ENCODE results near the gene HINT1. TPM values are rescaled to one million over a fixed set of nuclear protein-coding genes. Genes with fewer than 3 reads are reported as not detected.
A peak's percentile ranks its signal among the peaks of the same experiment; 100 is the strongest.

Gene HINT1
- 100 to 1,000 TPM; 152 to 188 (median 168) TPM for total RNA-seq
- polyA plus RNA-seq = 294 TPM
- long read RNA-seq, donor 1, transcript HINT1-201 (3 exons, 1,081 nt) = major isoform, 93 of 100 reads
- long read RNA-seq, donor 1, partial matches to known transcripts = 0 of 100 reads
- long read RNA-seq, donor 1, other reads (novel, unspliced or antisense) = 5 of 100 reads
- long read RNA-seq, donor 2, transcript HINT1-209 (3 exons, 656 nt) = minor isoform, 6 of 153 reads
- long read RNA-seq, donor 2, transcript HINT1-201 (3 exons, 1,081 nt) = major isoform, 143 of 153 reads
- long read RNA-seq, donor 2, partial matches to known transcripts = 0 of 153 reads
- long read RNA-seq, donor 2, other reads (novel, unspliced or antisense) = 3 of 153 reads
- long read RNA-seq, donor 3, transcript HINT1-201 (3 exons, 1,081 nt) = major isoform, 55 of 64 reads
- long read RNA-seq, donor 3, partial matches to known transcripts = 1 of 64 reads
- long read RNA-seq, donor 3, other reads (novel, unspliced or antisense) = 3 of 64 reads
- long read RNA-seq, donor 4, transcript HINT1-201 (3 exons, 1,081 nt) = major isoform, 81 of 88 reads
- long read RNA-seq, donor 4, transcript HINT1-209 (3 exons, 656 nt) = minor isoform, 6 of 88 reads
- long read RNA-seq, donor 4, partial matches to known transcripts = 0 of 88 reads
- long read RNA-seq, donor 4, other reads (novel, unspliced or antisense) = 0 of 88 reads

DNA sequence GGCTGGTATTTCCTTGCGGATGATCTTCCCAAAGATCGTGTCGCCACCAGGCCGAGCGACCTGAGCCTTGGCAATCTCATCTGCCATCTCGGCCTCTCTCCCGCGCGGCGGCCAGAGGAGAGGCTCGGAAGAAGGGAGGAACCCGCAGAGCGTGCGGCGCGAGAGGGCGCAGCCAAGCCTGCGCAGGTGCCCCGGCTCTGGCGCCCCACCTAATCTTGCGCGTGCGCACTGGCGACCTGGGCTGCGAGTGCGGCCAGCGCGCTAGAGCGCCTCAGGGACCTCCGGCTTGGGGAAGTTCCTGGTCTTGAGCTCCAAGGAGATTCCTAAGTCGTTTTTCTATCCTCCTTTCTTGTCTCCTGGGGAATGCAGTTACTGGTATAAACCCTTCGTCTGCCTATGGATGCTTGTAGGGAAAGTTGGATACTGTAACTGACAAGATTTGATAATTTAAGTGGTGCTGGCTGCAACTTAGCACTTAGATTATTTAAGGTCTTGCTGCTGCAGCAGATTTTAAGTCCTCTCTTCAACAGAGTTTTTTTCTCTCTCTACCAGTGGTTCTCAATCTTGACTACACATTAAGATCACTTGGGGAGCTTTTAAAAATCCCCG, at the start of gene HINT1:
HINT1 (minus strand) TSS at position 138 of the 609 bp plus-strand sequence; CDS start at position 87, 51 bp downstream.
- intact Hi-C loops (cut with DNase I) = loop anchor here in 2 of 4 donors (10.0 kb wide), 1 partner anchor 100 kb away; the partner anchor contains the start of gene CDC42SE2 (in 2 of the 2)
- WGBS = under 1% methylated on average over 33 of the region's 33 CpGs
- Histone ChIP-seq H3K27me3 (ENCODE audit: control insufficient read depth, insufficient read depth) (no peaks in the 10 kb centered on the region), H3K9me3 (ENCODE audit: control insufficient read depth, low read length) (no peaks in the 10 kb centered on the region), H3K4me1 (ENCODE audit: control insufficient read depth, insufficient read depth, low read length) (no peaks in the 10 kb centered on the region), H3K27ac (ENCODE audit: low read length) (peak within 1 kb of the TSS; percentile 69), H3K4me3 (ENCODE audit: low read length) (peak within 1 kb of the TSS; percentile 85)
- ATAC-seq (peak; percentile 96 to 97), DNase-seq (peak; percentile 92 to 97 (median 97))

DNA sequence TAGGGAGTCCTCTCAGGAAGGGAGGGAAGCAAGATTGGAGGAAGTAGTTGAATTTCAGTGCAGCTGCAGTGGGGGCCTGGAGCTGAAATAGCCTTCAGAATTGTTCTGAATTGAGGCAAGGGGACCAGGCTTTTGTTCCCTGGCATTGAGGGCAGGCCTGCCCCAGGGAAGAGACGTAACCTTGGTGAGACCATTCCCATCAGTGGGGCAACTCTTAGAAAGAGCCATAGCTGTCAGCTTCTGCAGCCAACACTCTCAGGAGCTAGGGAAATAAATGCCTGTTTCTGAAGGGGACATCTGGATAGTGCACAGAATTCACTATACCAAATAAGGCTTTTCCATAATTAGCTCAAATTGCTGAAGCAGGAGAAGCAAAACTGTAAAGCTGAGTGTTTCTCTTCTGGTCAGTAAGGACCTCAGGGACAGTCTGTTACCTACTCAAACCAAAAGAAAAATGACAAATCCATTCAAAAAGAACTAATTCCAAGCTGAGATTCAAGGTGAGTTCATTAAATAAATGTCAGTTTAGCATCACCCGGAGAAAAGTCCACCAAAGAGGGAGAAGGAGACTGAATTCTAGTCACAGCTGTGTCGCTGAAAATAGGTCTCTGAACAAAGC, 49.7 kb upstream of the HINT1 start:
- Histone ChIP-seq H3K4me3 (ENCODE audit: low read length) (no peak overlapping the region), H3K27ac (ENCODE audit: low read length) (no peak overlapping the region), H3K4me1 (ENCODE audit: control insufficient read depth, insufficient read depth, low read length) (peaks cover 2% of the 10 kb centered on the region), H3K9me3 (ENCODE audit: control insufficient read depth, low read length) (no peaks in the 10 kb centered on the region), H3K27me3 (ENCODE audit: control insufficient read depth, insufficient read depth) (no peaks in the 10 kb centered on the region)
- 54% methylated on average over 3 of the region's 3 CpGs for WGBS
- ATAC-seq = no peak
- intact Hi-C loops (cut with DNase I) = no loop called here
- DNase-seq = no peak

DNA sequence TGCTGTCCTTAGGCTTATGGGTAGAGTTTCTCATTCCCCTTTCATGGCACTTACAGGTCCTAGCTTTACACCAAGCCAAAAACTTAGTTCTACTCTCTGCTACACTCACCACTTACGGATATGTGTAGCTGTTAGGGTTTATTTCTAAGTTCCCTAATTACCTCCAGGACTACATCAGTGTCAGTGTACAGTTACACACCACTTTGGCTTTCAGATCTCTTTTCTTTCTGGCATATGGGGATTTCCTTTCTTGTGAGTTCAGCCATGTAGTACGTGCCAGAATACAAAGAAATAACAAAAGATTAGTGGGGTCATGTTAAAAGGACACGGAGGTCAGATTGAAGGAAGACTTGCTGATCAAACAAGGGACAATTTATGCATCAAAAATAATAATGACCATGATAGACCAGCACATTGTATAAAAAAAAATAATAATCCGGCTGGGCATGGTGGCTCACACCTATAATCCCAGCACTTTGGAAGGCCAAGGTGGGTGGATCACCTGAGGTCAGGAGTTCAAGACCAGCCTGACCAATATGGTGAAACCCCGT, 47.5 kb upstream of the HINT1 start:
- no peaks in the 10 kb centered on the region for H3K9me3 ChIP-seq (ENCODE audit: control insufficient read depth, low read length)
- 62% methylated on average over 5 of the region's 5 CpGs for WGBS
- intact Hi-C loops (cut with DNase I) = no loop called here
- H3K4me3 ChIP-seq (ENCODE audit: low read length) = no peak overlapping the region
- no peak overlapping the region for H3K27ac ChIP-seq (ENCODE audit: low read length)
- DNase-seq = no peak
- H3K4me1 ChIP-seq (ENCODE audit: control insufficient read depth, insufficient read depth, low read length) = peaks cover 2% of the 10 kb centered on the region
- no peak for ATAC-seq
- no peaks in the 10 kb centered on the region for H3K27me3 ChIP-seq (ENCODE audit: control insufficient read depth, insufficient read depth)

DNA sequence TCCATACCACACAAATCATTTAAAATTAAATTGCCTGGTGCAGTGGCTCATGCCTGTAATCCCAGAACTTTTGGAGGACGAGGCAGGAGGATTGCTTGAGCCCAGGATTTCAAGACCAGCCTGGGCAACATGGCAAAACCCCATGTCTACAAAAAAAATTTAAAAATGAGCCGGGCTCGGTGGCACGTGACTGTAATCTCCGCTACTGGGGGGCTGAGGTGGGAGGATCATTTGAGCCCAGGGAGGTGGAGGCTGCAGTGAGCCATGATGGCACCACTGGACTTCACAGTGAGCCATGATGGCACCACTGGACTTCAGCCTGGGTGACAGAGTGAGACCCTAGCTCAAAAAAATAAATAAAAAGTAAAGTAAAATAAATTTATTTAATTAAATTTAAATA, 46.6 kb upstream of the HINT1 start:
- no peak for DNase-seq
- H3K4me3 ChIP-seq (ENCODE audit: low read length) = no peak overlapping the region
- no peak overlapping the region for H3K27ac ChIP-seq (ENCODE audit: low read length)
- H3K27me3 ChIP-seq (ENCODE audit: control insufficient read depth, insufficient read depth) = no peaks in the 10 kb centered on the region
- WGBS = 93% methylated on average over 5 of the region's 5 CpGs
- no peak for ATAC-seq
- H3K4me1 ChIP-seq (ENCODE audit: control insufficient read depth, insufficient read depth, low read length) = peaks cover 2% of the 10 kb centered on the region
- intact Hi-C loops (cut with DNase I) = no loop called here
- H3K9me3 ChIP-seq (ENCODE audit: control insufficient read depth, low read length) = no peaks in the 10 kb centered on the region

DNA sequence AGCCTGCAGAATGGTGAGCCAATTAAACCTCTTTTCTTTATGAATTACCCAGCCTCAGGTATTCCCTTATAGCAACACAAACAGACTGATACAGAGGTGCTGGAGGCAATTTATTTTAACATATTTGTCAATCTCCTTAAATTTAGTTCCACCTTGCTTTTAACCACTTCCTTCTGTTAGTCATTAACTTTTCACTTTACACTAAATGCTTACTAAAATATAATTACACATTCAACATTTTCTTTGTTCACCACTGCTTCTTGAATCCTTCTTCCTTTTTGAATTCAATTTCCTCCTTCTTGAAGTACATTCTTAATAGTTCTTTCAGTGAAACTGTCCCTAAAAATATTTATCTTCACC, 45.1 kb upstream of the HINT1 start:
- Histone ChIP-seq H3K4me3 (ENCODE audit: low read length) (no peak overlapping the region), H3K4me1 (ENCODE audit: control insufficient read depth, insufficient read depth, low read length) (peaks cover 2% of the 10 kb centered on the region), H3K27ac (ENCODE audit: low read length) (no peak overlapping the region), H3K9me3 (ENCODE audit: control insufficient read depth, low read length) (no peaks in the 10 kb centered on the region), H3K27me3 (ENCODE audit: control insufficient read depth, insufficient read depth) (no peaks in the 10 kb centered on the region)
- intact Hi-C loops (cut with DNase I) = no loop called here
- no peak for ATAC-seq
- DNase-seq = no peak

DNA sequence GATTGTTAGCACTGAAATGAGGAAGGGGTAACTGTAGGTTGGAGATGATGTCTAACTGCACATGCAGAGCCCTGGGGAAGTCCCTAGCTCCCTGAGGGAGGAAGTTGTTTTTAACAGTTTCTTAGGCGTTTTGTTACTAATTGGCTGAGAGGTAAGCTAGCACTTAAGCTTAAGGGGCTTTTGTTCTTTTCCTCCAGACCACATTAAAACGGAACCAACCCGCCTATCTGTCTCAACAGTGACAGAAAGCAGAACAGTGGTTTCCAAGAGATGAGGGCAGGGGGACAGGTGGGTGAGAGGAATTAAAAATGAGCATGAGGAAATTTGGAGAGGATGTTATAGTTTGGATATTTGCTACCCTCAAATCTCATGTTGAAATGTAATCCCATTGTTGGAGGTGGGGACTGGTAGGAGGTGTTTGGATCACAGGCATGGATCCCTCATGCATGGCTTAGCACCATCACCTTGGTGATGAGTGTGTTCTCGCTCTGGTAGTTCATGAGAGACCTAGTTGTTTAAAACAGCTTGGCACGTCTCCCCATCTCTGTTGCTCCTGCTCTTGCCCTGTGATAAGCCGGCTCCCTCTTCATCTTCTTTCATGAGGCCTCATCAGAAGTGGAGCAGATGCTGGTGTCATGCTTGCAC, 44.6 kb upstream of the HINT1 start:
- WGBS = 44% methylated on average over 6 of the region's 6 CpGs
- no peak for DNase-seq
- intact Hi-C loops (cut with DNase I) = no loop called here
- H3K9me3 ChIP-seq (ENCODE audit: control insufficient read depth, low read length) = no peaks in the 10 kb centered on the region
- no peak overlapping the region for H3K27ac ChIP-seq (ENCODE audit: low read length)
- H3K4me3 ChIP-seq (ENCODE audit: low read length) = no peak overlapping the region
- H3K4me1 ChIP-seq (ENCODE audit: control insufficient read depth, insufficient read depth, low read length) = peaks cover 1% of the 10 kb centered on the region
- no peaks in the 10 kb centered on the region for H3K27me3 ChIP-seq (ENCODE audit: control insufficient read depth, insufficient read depth)
- no peak for ATAC-seq

DNA sequence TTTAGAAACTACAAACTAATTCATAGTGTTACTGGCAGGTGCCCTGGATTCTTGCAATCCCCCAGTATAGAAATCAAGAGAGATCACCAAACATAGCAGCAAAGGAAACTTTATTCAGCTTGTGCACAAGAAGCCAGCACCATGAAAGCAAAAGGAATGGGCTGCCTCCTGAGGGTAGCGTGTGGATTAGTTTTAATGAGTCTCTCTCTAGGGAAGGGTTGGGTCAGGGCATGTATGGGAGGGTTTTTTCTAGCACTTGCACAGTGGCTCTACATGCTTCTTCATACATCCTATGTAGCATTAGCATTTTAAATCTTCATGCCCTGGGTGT, 44.1 kb upstream of the HINT1 start:
- Histone ChIP-seq H3K27me3 (ENCODE audit: control insufficient read depth, insufficient read depth) (no peaks in the 10 kb centered on the region), H3K4me3 (ENCODE audit: low read length) (no peak overlapping the region), H3K4me1 (ENCODE audit: control insufficient read depth, insufficient read depth, low read length) (no peaks in the 10 kb centered on the region), H3K9me3 (ENCODE audit: control insufficient read depth, low read length) (no peaks in the 10 kb centered on the region), H3K27ac (ENCODE audit: low read length) (no peak overlapping the region)
- DNase-seq (no peak), ATAC-seq (no peak)
- intact Hi-C loops (cut with DNase I) = no loop called here
- 63% methylated on average over 1 of the region's 1 CpG for WGBS

DNA sequence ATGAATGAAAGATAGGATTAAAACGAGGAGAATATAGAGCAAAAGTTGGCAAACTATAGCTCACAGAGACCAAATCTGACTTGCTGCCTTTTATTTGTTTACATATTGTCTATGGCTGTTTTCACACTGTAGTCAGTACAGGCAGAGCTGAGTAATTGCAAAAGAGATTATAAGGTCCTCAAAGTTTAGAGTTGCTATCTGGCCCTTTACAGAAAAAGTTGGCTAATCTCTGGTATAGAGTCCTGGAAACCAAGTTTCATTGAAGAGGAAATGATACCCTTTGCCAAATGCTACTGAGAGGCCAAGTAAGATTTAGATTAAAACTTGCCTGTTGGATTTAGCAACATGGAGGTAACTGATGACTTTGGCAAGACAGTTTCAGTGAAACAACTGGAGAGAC, 41.7 kb upstream of the HINT1 start:
- no peaks in the 10 kb centered on the region for H3K9me3 ChIP-seq (ENCODE audit: control insufficient read depth, low read length)
- H3K4me3 ChIP-seq (ENCODE audit: low read length) = no peak overlapping the region
- DNase-seq (no peak), ATAC-seq (peak in 1 of 2 donors; percentile 33)
- H3K27ac ChIP-seq (ENCODE audit: low read length) = no peak overlapping the region
- no peaks in the 10 kb centered on the region for H3K4me1 ChIP-seq (ENCODE audit: control insufficient read depth, insufficient read depth, low read length)
- WGBS = 44% methylated on average over 1 of the region's 1 CpG
- intact Hi-C loops (cut with DNase I) = no loop called here
- H3K27me3 ChIP-seq (ENCODE audit: control insufficient read depth, insufficient read depth) = no peaks in the 10 kb centered on the region

DNA sequence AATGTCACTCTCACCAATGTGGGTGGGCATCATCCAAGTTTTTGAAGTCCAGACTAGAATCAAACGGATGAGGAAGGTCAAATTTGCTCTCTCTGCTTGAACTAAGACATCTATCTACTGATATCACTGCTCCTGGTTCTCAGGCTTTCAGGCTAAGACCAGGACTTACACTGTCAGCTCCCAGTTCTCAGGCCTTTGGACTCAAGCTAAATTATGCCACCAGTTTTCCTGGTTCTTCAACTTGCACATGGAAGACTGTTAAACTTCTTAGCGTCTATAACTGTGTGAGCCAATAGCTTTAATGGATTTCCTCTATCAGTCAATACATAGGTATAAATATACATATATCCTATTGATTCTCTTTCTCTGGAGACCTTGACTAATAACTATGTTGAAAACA, 41.0 kb upstream of the HINT1 start:
- DNase-seq = no peak
- intact Hi-C loops (cut with DNase I) = no loop called here

DNA sequence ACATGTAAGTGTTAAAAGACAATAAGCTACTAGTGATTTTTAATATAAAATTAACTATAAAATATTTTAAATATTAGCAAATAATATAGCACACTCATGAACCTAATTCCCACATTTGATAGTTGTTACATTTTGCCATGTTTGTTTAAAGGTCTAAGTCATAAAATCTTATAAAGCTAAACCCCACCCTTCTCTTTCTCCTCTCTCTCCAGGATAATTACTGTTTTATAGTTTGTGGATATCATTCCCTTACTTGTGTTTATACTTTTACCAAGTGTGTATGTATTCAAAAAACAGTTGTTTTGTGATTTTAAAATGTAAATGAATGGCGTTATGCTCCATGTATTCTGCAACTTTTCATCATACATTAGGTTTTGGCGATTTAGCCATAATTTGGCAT, 39.9 kb upstream of the HINT1 start:
- H3K4me3 ChIP-seq (ENCODE audit: low read length) = no peak overlapping the region
- H3K27ac ChIP-seq (ENCODE audit: low read length) = no peak overlapping the region
- no peaks in the 10 kb centered on the region for H3K4me1 ChIP-seq (ENCODE audit: control insufficient read depth, insufficient read depth, low read length)
- 88% methylated on average over 2 of the region's 2 CpGs for WGBS
- H3K27me3 ChIP-seq (ENCODE audit: control insufficient read depth, insufficient read depth) = no peaks in the 10 kb centered on the region
- DNase-seq (no peak), ATAC-seq (no peak)
- intact Hi-C loops (cut with DNase I) = no loop called here
- H3K9me3 ChIP-seq (ENCODE audit: control insufficient read depth, low read length) = no peaks in the 10 kb centered on the region

More for the DNA sequence above, 41.0 kb upstream of the HINT1 start:
- Histone ChIP-seq H3K4me1 (ENCODE audit: control insufficient read depth, insufficient read depth, low read length) (no peaks in the 10 kb centered on the region), H3K4me3 (ENCODE audit: low read length) (no peak overlapping the region), H3K9me3 (ENCODE audit: control insufficient read depth, low read length) (no peaks in the 10 kb centered on the region), H3K27me3 (ENCODE audit: control insufficient read depth, insufficient read depth) (no peaks in the 10 kb centered on the region), H3K27ac (ENCODE audit: low read length) (no peak overlapping the region)
- 90% methylated on average over 2 of the region's 2 CpGs for WGBS
- no peak for ATAC-seq
